A673 (cell line): ENCODE measurements around the gene OR51B4. TPM values are rescaled to one million over a fixed set of nuclear protein-coding genes. Genes with fewer than 3 reads are reported as not detected.

Experiments used
- BruUV-seq: library from RNA; stranded (reverse); fragments of 400-500 nt; replicated peaks from 2 replicates; lab custom pipeline; 2021; lab: Mats Ljungman, UMichigan
- CTCF ChIA-PET: fragments of 300-600 bp; sonication (Branson Sonifier 250); formaldehyde crosslinking; loops from one replicate; lab custom pipeline; 2022; ENCODE audit warnings: antibody characterized with exemption; lab: Charles Lee
- POLR2A ChIA-PET: fragments of 300-600 bp; sonication (Branson Sonifier 250); formaldehyde crosslinking; loops from one replicate; lab custom pipeline; 2022; ENCODE audit warnings: antibody characterized with exemption; ENCODE audit not compliant: low non-redundant PET; lab: Charles Lee
- DNase-seq: peaks from one replicate; pipeline ENCODE4 v3.0.0-alpha.2; 2015; ENCODE audit warnings: low spot score
- H3K27ac ChIP-seq: fragments of 200-600 bp; sonication (generic); 2 replicates; pipeline ENCODE4 v1.5.1; 2016; ENCODE audit warnings: mixed run types, low read depth, mild to moderate bottlenecking, mixed read lengths, antibody characterized with exemption, low read length; ENCODE audit not compliant: poor library complexity, severe bottlenecking
- H3K27me3 ChIP-seq: fragments of 200-600 bp; sonication (generic); replicated peaks from 2 replicates; pipeline ENCODE4 v1.6.1; 2017; ENCODE audit warnings: mixed run types, low read depth, mild to moderate bottlenecking, mixed read lengths, antibody characterized with exemption, low read length; ENCODE audit not compliant: insufficient read depth, poor library complexity
- H3K36me3 ChIP-seq: fragments of 200-600 bp; sonication (generic); 2 replicates; pipeline ENCODE4 v1.6.1; 2016; ENCODE audit warnings: mixed run types, mild to moderate bottlenecking, mixed read lengths, antibody characterized with exemption, low read length; ENCODE audit not compliant: insufficient read depth, poor library complexity, severe bottlenecking
- H3K4me1 ChIP-seq: fragments of 200-600 bp; sonication (generic); 2 replicates; pipeline ENCODE4 v1.6.1; 2017; ENCODE audit warnings: mixed run types, mild to moderate bottlenecking, mixed read lengths, antibody characterized with exemption, low read length; ENCODE audit not compliant: insufficient read depth, poor library complexity, severe bottlenecking
- H3K4me3 ChIP-seq: fragments of 200-600 bp; sonication (generic); 2 replicates; pipeline ENCODE4 v1.5.1; 2016; ENCODE audit warnings: low read depth, mixed run types, mild to moderate bottlenecking, mixed read lengths, low read length; ENCODE audit not compliant: poor library complexity, severe bottlenecking
- H3K9me3 ChIP-seq: fragments of 200-600 bp; sonication (generic); 2 replicates; pipeline ENCODE4 v1.6.1; 2016; ENCODE audit warnings: mixed run types, low read depth, mild to moderate bottlenecking, mixed read lengths, antibody characterized with exemption, low read length; ENCODE audit not compliant: poor library complexity, severe bottlenecking
- EZH2 ChIP-seq: fragments of 200-600 bp; sonication (generic); IDR thresholded peaks from 2 replicates; pipeline ENCODE4 v1.6.1; 2017; ENCODE audit warnings: borderline replicate concordance, low read depth, mild to moderate bottlenecking, mixed read lengths, antibody characterized with exemption, low read length; ENCODE audit not compliant: poor library complexity, severe bottlenecking
- intact Hi-C: fragments of 100-400 bp; cut with micrococcal nuclease; formaldehyde crosslinking; loops from one replicate; pipeline ENCODE4 v1.10.0; 2022; ENCODE audit not compliant: unreplicated experiment
- total RNA-seq: library from RNA; stranded (reverse); gene quantifications from 2 replicates; pipeline ENCODE4 v1.2.3, GENCODE V29; 2021
- TF ChIP-seq, protein P1 (sequence below): fragments of 300-800, 200-600 bp; sonication (generic); conservative IDR thresholded peaks from 2 replicates; pipeline ENCODE4 v1.5.1; 2017; ENCODE audit warnings: low read depth, mild to moderate bottlenecking, antibody characterized with exemption, low read length, moderate library complexity, mixed read lengths

OR51B4 gene
- total RNA-seq, 1 experiment from 2014 or later: not detected

DNA sequence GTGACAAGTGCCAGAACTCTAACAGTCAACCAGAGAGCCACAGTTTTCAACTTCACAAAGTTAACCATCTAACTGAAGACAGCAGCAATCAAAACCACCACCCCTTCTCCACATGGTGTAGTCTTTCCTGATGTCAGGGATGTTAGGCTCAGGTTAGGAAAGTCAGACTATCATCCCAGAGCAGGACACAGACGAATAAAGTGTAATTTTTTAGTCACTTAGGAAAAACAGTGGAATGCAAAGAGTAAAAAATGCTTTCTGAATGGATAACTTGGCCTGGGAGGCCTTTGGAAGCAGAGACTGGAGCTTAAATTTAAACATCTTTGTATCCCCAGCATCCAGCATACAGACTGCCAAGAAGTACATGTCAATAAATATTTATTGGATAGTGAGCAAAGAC lies 15.4 kb downstream of the OR51B4 start:
- DNase-seq: no peak
- no peaks in the 10 kb centered on the region for H3K9me3 ChIP-seq
- H3K36me3 ChIP-seq: no peaks in the 10 kb centered on the region
- no peak for TF ChIP-seq EZH2
- TF ChIP-seq, protein P1, sequence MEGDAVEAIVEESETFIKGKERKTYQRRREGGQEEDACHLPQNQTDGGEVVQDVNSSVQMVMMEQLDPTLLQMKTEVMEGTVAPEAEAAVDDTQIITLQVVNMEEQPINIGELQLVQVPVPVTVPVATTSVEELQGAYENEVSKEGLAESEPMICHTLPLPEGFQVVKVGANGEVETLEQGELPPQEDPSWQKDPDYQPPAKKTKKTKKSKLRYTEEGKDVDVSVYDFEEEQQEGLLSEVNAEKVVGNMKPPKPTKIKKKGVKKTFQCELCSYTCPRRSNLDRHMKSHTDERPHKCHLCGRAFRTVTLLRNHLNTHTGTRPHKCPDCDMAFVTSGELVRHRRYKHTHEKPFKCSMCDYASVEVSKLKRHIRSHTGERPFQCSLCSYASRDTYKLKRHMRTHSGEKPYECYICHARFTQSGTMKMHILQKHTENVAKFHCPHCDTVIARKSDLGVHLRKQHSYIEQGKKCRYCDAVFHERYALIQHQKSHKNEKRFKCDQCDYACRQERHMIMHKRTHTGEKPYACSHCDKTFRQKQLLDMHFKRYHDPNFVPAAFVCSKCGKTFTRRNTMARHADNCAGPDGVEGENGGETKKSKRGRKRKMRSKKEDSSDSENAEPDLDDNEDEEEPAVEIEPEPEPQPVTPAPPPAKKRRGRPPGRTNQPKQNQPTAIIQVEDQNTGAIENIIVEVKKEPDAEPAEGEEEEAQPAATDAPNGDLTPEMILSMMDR: no peak
- ChIA-PET POLR2A (no interaction called here), CTCF (no interaction called here)
- H3K4me1 ChIP-seq: no peaks in the 10 kb centered on the region
- no peak overlapping the region for H3K4me3 ChIP-seq
- H3K27ac ChIP-seq: no peak overlapping the region
- BruUV-seq: no TSS peak
- no peaks in the 10 kb centered on the region for H3K27me3 ChIP-seq
- intact Hi-C loops: no loop called here

DNA sequence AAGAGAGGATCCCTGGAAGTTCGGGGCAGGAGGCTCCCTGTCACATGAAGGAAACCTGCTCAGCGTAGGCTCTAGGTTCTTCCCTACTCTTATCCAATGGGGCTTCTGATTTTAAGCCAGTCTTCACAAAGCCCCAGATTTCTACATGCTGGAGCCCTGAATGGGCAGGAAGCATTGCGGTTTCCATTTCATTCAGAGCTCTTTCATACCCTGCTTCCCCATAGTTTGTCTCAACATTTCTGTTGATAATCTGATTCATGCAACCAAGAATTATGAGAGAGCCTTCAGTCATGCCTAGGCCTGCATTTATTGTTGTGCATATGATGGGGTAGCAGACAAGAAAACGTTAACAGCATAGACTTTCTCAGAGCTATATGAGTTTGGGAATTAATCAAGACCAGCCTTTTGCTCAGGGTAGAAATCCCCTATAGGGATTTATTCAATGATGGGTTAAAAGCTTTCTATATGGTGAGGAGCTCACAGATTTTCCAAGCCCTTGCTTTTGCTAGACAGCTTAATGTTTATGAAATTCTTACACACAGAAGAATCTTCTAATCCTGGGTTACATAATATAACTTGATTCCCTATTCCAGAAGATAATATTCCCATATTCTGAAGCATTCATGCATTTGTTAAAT lies 15.9 kb downstream of the OR51B4 start:
- no peak overlapping the region for H3K4me3 ChIP-seq
- no peaks in the 10 kb centered on the region for H3K4me1 ChIP-seq
- no peak overlapping the region for H3K27ac ChIP-seq
- TF ChIP-seq EZH2: no peak
- TF ChIP-seq, protein P1: no peak
- no peak for DNase-seq
- no TSS peak for BruUV-seq
- POLR2A ChIA-PET: no interaction called here
- H3K36me3 ChIP-seq: no peaks in the 10 kb centered on the region
- intact Hi-C loops: no loop called here
- no peaks in the 10 kb centered on the region for H3K27me3 ChIP-seq
- CTCF ChIA-PET: interaction anchor here (0.6 kb wide), 1 partner anchor 466 kb away, joined by 4 read pairs; no protein-coding TSS in a partner anchor
- H3K9me3 ChIP-seq: no peaks in the 10 kb centered on the region

DNA sequence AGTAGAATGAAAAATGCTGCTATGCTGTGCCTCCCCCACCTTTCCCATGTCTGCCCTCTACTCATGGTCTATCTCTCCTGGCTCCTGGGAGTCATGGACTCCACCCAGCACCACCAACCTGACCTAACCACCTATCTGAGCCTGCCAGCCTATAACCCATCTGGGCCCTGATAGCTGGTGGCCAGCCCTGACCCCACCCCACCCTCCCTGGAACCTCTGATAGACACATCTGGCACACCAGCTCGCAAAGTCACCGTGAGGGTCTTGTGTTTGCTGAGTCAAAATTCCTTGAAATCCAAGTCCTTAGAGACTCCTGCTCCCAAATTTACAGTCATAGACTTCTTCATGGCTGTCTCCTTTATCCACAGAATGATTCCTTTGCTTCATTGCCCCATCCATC lies 17.1 kb downstream of the OR51B4 start:
- no peaks in the 10 kb centered on the region for H3K36me3 ChIP-seq
- no TSS peak for BruUV-seq
- no peak overlapping the region for H3K27ac ChIP-seq
- DNase-seq: no peak
- ChIA-PET CTCF (no interaction called here), POLR2A (no interaction called here)
- no peaks in the 10 kb centered on the region for H3K4me1 ChIP-seq
- intact Hi-C loops: no loop called here
- no peaks in the 10 kb centered on the region for H3K9me3 ChIP-seq
- H3K27me3 ChIP-seq: no peaks in the 10 kb centered on the region
- no peak overlapping the region for H3K4me3 ChIP-seq
- TF ChIP-seq EZH2: no peak
- TF ChIP-seq, protein P1: no peak
